Neural cell (in vitro differentiated cells): ENCODE results near the gene ARL5B. TPM values are rescaled to one million over a fixed set of nuclear protein-coding genes. Genes with fewer than 3 reads are reported as not detected.

Source experiments
- H2AFZ ChIP-seq: fragments of 200-600, 300-800 bp; sonication (generic), shearing (Covaris generic); 2 replicates; pipeline ENCODE4 v1.6.0; 2014; ENCODE audit warnings: low read depth, mild to moderate bottlenecking, antibody characterized with exemption, low read length, moderate library complexity
- H3F3A ChIP-seq: fragments of 200-600 bp; shearing (Covaris generic); 2 replicates; pipeline ENCODE4 v1.6.1; 2016; ENCODE audit warnings: mild to moderate bottlenecking, moderate library complexity, mixed read lengths, antibody characterized with exemption, low read length; ENCODE audit not compliant: insufficient read depth, poor library complexity, severe bottlenecking
- H3K27ac ChIP-seq: fragments of 200-600, 300-800 bp; sonication (generic), shearing (Covaris generic); 2 replicates; pipeline ENCODE4 v1.5.1; 2014; ENCODE audit warnings: mild to moderate bottlenecking, low read length, moderate library complexity
- H3K27me3 ChIP-seq: fragments of 300-800, 200-600 bp; sonication (generic), shearing (Covaris generic); 2 replicates; pipeline ENCODE4 v1.6.0; 2014; ENCODE audit warnings: mild to moderate bottlenecking, low read depth, low read length, moderate library complexity; ENCODE audit not compliant: insufficient read depth
- H3K36me3 ChIP-seq: fragments of 300-800, 200-600 bp; sonication (generic), shearing (Covaris generic); 2 replicates; pipeline ENCODE4 v1.5.1; 2014; ENCODE audit warnings: mild to moderate bottlenecking, antibody characterized with exemption, low read length, moderate library complexity; ENCODE audit not compliant: insufficient read depth
- H3K4me2 ChIP-seq: fragments of 300-800, 200-600 bp; sonication (generic), shearing (Covaris generic); 2 replicates; pipeline ENCODE4 v1.6.0; 2014; ENCODE audit warnings: mild to moderate bottlenecking, low read length
- H3K4me3 ChIP-seq: fragments of 300-800, 200-600 bp; sonication (generic), shearing (Covaris generic); 2 replicates; pipeline ENCODE4 v1.5.1; 2014; ENCODE audit warnings: mild to moderate bottlenecking, low read length, moderate library complexity
- H3K79me2 ChIP-seq: fragments of 200-600 bp; shearing (Covaris generic); replicated peaks from 2 replicates; pipeline ENCODE4 v1.6.0; 2014; ENCODE audit warnings: mild to moderate bottlenecking, low read length, moderate library complexity; ENCODE audit not compliant: insufficient read depth
- H3K9ac ChIP-seq: fragments of 300-800, 200-600 bp; sonication (generic), shearing (Covaris generic); 2 replicates; pipeline ENCODE4 v1.6.1; 2016; ENCODE audit warnings: mild to moderate bottlenecking, low read length, mixed read lengths
- H3K9me2 ChIP-seq: fragments of 200-600 bp; shearing (Covaris generic); 2 replicates; pipeline ENCODE4 v1.6.1; 2016; ENCODE audit warnings: mild to moderate bottlenecking, low read length, mixed read lengths; ENCODE audit not compliant: insufficient read depth
- H3K9me3 ChIP-seq: fragments of 200-600, 300-800 bp; sonication (generic), shearing (Covaris generic); 2 replicates; pipeline ENCODE4 v1.6.1; 2016; ENCODE audit warnings: mild to moderate bottlenecking, mixed run types, low read length, moderate library complexity, mixed read lengths
- H4K20me1 ChIP-seq: fragments of 200-600 bp; shearing (Covaris generic); 2 replicates; pipeline ENCODE4 v1.6.1; 2016; ENCODE audit warnings: mild to moderate bottlenecking, mixed run types; ENCODE audit not compliant: insufficient read depth
- EP300 ChIP-seq: fragments of 450-650 bp; conservative IDR thresholded peaks from 2 replicates; pipeline ENCODE4 v1.6.1; 2014; ENCODE audit warnings: antibody characterized with exemption, mild to moderate bottlenecking, moderate library complexity; ENCODE audit not compliant: poor library complexity, severe bottlenecking
- EZH2 ChIP-seq: fragments of 200-600, 300-800 bp; shearing (Covaris generic), sonication (generic); IDR thresholded peaks from 2 replicates; pipeline ENCODE4 v1.6.1; 2014; ENCODE audit warnings: antibody characterized with exemption, low read length, borderline replicate concordance, mild to moderate bottlenecking; ENCODE audit not compliant: insufficient read depth, poor library complexity, severe bottlenecking
- MXI1 ChIP-seq: fragments of 450-650 bp; conservative IDR thresholded peaks from 2 replicates; pipeline ENCODE4 v1.6.1; 2014; ENCODE audit warnings: antibody characterized with exemption, mild to moderate bottlenecking; ENCODE audit not compliant: poor library complexity, severe bottlenecking
- POLR2AphosphoS5 ChIP-seq: IDR thresholded peaks from 2 replicates; pipeline ENCODE4 v1.6.1; 2012
- RAD21 ChIP-seq: fragments of 450-650 bp; conservative IDR thresholded peaks from 2 replicates; pipeline ENCODE4 v1.6.1; 2014; ENCODE audit warnings: antibody characterized with exemption, mild to moderate bottlenecking, moderate library complexity
- SMC3 ChIP-seq: fragments of 450-650 bp; conservative IDR thresholded peaks from 2 replicates; pipeline ENCODE4 v1.6.1; 2014; ENCODE audit warnings: antibody characterized with exemption, mild to moderate bottlenecking, moderate library complexity; ENCODE audit not compliant: poor library complexity
- TAF1 ChIP-seq: IDR thresholded peaks from 2 replicates; pipeline ENCODE4 v1.6.1; 2012; ENCODE audit warnings: low read depth
- polyA plus RNA-seq: library from polyadenylated mRNA; depleted of rRNA; stranded (reverse); fragments of >200 nt; gene quantifications from 2 replicates; pipeline ENCODE4 v1.2.3, GENCODE V29; 2014
- TF ChIP-seq, protein P1 (sequence below): fragments of 450-650 bp; IDR thresholded peaks from 2 replicates; pipeline ENCODE4 v1.5.1; 2014; ENCODE audit warnings: antibody characterized with exemption, mild to moderate bottlenecking, moderate library complexity; ENCODE audit not compliant: poor library complexity, severe bottlenecking
- TF ChIP-seq, protein P2 (sequence below): IDR thresholded peaks from 2 replicates; pipeline ENCODE4 v1.6.1; 2012; ENCODE audit warnings: borderline replicate concordance

ARL5B gene
- polyA plus RNA-seq, 1 donor from 2014 or later: 50.0 TPM

DNA sequence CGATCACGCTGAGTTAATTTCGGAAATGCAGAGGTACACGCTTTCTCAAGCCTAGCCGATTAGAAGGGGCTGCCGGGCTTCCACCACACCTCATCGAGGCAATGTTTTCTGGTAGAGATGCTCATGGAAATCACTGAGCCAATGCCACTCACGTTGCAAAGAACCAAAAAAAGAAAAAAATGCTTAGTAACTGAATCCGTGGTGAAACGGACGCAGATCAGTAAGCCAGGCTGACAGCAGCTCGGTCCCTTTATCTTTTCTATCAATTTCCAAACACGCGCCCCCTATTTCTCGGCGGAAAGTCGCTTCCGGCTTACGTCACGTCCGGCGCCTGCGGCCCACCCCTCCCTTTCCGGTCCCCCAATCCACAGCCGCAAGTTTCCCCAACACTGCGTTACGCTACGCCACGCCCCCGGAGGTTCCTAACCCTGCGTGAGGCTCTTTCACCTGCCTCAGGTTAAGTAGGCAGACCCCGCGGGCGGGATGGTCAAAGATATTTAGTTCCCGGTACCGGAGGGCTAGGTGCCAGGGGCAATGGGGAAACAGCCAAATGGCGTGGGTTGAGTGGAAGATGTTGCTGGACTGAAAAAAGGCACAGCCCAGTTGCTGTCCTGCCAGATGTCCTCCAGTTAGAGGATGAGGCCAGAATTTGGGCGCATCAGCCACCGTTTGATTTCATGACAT is 7.8 kb upstream of the ARL5B start, which contains the start of gene NSUN6:
NSUN6 (minus strand) TSS at position 264 of the 684 bp plus-strand sequence. CDS start 384 bp downstream, outside the sequence.
- Histone ChIP-seq H3K36me3 (no peaks in the 10 kb centered on the region), H3K9me2 (no peaks in the 10 kb centered on the region), H3K27me3 (no peaks in the 10 kb centered on the region), H3K79me2 (peaks cover 33% of the 10 kb centered on the region), H3K4me2 (peak within 1 kb of the TSS; percentile 99), H4K20me1 (no peaks in the 10 kb centered on the region), H3F3A (no peaks in the 10 kb centered on the region), H3K4me3 (peak within 1 kb of the TSS; percentile 91), H3K9me3 (no peaks in the 10 kb centered on the region), H3K27ac (peak within 1 kb of the TSS; percentile 73), H2AFZ (peak within 1 kb of the TSS; percentile 98), H3K9ac (peak within 1 kb of the TSS; percentile 74)
- TF ChIP-seq TAF1: no peak
- TF ChIP-seq, protein P1, sequence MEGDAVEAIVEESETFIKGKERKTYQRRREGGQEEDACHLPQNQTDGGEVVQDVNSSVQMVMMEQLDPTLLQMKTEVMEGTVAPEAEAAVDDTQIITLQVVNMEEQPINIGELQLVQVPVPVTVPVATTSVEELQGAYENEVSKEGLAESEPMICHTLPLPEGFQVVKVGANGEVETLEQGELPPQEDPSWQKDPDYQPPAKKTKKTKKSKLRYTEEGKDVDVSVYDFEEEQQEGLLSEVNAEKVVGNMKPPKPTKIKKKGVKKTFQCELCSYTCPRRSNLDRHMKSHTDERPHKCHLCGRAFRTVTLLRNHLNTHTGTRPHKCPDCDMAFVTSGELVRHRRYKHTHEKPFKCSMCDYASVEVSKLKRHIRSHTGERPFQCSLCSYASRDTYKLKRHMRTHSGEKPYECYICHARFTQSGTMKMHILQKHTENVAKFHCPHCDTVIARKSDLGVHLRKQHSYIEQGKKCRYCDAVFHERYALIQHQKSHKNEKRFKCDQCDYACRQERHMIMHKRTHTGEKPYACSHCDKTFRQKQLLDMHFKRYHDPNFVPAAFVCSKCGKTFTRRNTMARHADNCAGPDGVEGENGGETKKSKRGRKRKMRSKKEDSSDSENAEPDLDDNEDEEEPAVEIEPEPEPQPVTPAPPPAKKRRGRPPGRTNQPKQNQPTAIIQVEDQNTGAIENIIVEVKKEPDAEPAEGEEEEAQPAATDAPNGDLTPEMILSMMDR: peak; percentile 34
- TF ChIP-seq POLR2AphosphoS5: peak; percentile 86
- peak; percentile 49 for TF ChIP-seq EP300
- no peak for TF ChIP-seq EZH2
- TF ChIP-seq, protein P2, sequence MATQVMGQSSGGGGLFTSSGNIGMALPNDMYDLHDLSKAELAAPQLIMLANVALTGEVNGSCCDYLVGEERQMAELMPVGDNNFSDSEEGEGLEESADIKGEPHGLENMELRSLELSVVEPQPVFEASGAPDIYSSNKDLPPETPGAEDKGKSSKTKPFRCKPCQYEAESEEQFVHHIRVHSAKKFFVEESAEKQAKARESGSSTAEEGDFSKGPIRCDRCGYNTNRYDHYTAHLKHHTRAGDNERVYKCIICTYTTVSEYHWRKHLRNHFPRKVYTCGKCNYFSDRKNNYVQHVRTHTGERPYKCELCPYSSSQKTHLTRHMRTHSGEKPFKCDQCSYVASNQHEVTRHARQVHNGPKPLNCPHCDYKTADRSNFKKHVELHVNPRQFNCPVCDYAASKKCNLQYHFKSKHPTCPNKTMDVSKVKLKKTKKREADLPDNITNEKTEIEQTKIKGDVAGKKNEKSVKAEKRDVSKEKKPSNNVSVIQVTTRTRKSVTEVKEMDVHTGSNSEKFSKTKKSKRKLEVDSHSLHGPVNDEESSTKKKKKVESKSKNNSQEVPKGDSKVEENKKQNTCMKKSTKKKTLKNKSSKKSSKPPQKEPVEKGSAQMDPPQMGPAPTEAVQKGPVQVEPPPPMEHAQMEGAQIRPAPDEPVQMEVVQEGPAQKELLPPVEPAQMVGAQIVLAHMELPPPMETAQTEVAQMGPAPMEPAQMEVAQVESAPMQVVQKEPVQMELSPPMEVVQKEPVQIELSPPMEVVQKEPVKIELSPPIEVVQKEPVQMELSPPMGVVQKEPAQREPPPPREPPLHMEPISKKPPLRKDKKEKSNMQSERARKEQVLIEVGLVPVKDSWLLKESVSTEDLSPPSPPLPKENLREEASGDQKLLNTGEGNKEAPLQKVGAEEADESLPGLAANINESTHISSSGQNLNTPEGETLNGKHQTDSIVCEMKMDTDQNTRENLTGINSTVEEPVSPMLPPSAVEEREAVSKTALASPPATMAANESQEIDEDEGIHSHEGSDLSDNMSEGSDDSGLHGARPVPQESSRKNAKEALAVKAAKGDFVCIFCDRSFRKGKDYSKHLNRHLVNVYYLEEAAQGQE: peak; percentile 31
- TF ChIP-seq RAD21: peak; percentile 53
- TF ChIP-seq MXI1: peak; percentile 98
- peak; percentile 50 for TF ChIP-seq SMC3

DNA sequence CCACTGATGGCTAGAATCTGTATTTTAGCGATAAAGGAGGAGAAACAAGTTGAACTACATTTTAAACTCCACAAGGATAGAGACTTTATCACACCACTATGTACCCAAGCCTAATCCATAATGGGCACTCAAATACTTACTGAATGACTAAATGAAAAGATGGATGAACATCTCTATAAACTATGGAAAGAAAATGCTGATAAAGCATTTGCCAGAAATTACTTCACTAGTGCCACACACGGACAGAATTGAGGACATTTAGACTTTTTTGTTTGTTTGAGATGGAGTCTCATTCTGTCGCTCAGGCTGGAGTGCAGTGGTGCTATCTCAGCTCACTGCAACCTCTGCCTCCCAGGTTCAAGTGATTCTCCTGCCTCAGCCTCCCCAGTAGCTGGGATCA is 6.1 kb upstream of the ARL5B start:
- Histone ChIP-seq H3K4me2 (no peak overlapping the region), H3K4me3 (no peak overlapping the region), H3K36me3 (no peaks in the 10 kb centered on the region), H3K9me3 (no peaks in the 10 kb centered on the region), H3F3A (no peaks in the 10 kb centered on the region), H3K27ac (no peak overlapping the region), H3K9me2 (no peaks in the 10 kb centered on the region), H3K9ac (no peak overlapping the region), H4K20me1 (no peaks in the 10 kb centered on the region), H3K79me2 (peaks cover 36% of the 10 kb centered on the region), H3K27me3 (no peaks in the 10 kb centered on the region), H2AFZ (no peak overlapping the region)
- no peak for TF ChIP-seq RAD21
- TF ChIP-seq, protein P2: no peak
- TF ChIP-seq EP300: no peak
- TF ChIP-seq SMC3: no peak
- no peak for TF ChIP-seq POLR2AphosphoS5
- TF ChIP-seq TAF1: no peak
- no peak for TF ChIP-seq MXI1
- TF ChIP-seq EZH2: no peak
- TF ChIP-seq, protein P1: no peak
